SU-DHL-6 (cell line): ENCODE data around the gene CCDC40.

Experiments
- H2AFZ ChIP-seq: fragments of 200-600 bp; sonication (generic); 2 replicates; pipeline ENCODE4 v1.6.1; 2014; ENCODE audit warnings: low read depth, mild to moderate bottlenecking, moderate library complexity, mixed read lengths, antibody characterized with exemption, low read length; ENCODE audit not compliant: severe bottlenecking
- H3F3A ChIP-seq: fragments of 200-600 bp; shearing (Covaris generic); 2 replicates; pipeline ENCODE4 v1.6.0; 2016; ENCODE audit warnings: antibody characterized with exemption, mild to moderate bottlenecking; ENCODE audit not compliant: insufficient read depth
- H3K27ac ChIP-seq: fragments of 200-600 bp; sonication (generic); 2 replicates; pipeline ENCODE4 v1.5.1; 2016; ENCODE audit warnings: low read depth, mild to moderate bottlenecking, low read length, moderate library complexity, mixed read lengths
- H3K27me3 ChIP-seq: fragments of 200-600 bp; sonication (generic), shearing (Covaris generic); 2 replicates; pipeline ENCODE4 v1.6.0; 2014; ENCODE audit warnings: mild to moderate bottlenecking, low read length
- H3K36me3 ChIP-seq: fragments of 200-600 bp; sonication (generic); 2 replicates; pipeline ENCODE4 v1.6.1; 2014; ENCODE audit warnings: mild to moderate bottlenecking, low read length, mixed read lengths
- H3K4me2 ChIP-seq: fragments of 300-600, 200-600 bp; shearing (Covaris generic), sonication (generic); 2 replicates; pipeline ENCODE4 v1.6.0; 2014; ENCODE audit warnings: low read length, low read depth, mild to moderate bottlenecking; ENCODE audit not compliant: poor library complexity, severe bottlenecking
- H3K4me3 ChIP-seq: fragments of 200-600 bp; sonication (generic); 2 replicates; pipeline ENCODE4 v1.5.1; 2014; ENCODE audit warnings: antibody characterized with exemption, low read length, mild to moderate bottlenecking, mixed read lengths; ENCODE audit not compliant: insufficient read depth, poor library complexity, severe bottlenecking
- H3K79me2 ChIP-seq: fragments of 200-600 bp; sonication (generic); 2 replicates; pipeline ENCODE4 v1.6.1; 2014; ENCODE audit warnings: mild to moderate bottlenecking, low read length, moderate library complexity; ENCODE audit not compliant: insufficient read depth
- H3K9ac ChIP-seq: fragments of 200-600 bp; sonication (generic); 2 replicates; pipeline ENCODE4 v1.7.0; 2014; ENCODE audit warnings: mild to moderate bottlenecking, low read length
- H3K9me2 ChIP-seq: fragments of 200-600 bp; sonication (generic); replicated peaks from 2 replicates; pipeline ENCODE4 v1.6.1; 2014; ENCODE audit warnings: low read length; ENCODE audit not compliant: insufficient read depth
- H3K9me3 ChIP-seq: fragments of 200-600 bp; sonication (generic); 2 replicates; pipeline ENCODE4 v1.6.1; 2014; ENCODE audit warnings: low read length, mixed read lengths; ENCODE audit not compliant: insufficient read depth
- H4K20me1 ChIP-seq: fragments of 200-600 bp; sonication (generic); 2 replicates; pipeline ENCODE4 v1.6.1; 2014; ENCODE audit warnings: low read depth, mild to moderate bottlenecking, antibody characterized with exemption, low read length, moderate library complexity, mixed read lengths
- EZH2phosphoT487 ChIP-seq: fragments of 200-600 bp; sonication (generic), shearing (Covaris generic); conservative IDR thresholded peaks from 2 replicates; pipeline ENCODE4 v1.6.1; 2018; ENCODE audit warnings: mild to moderate bottlenecking, antibody characterized with exemption, low read length, moderate library complexity, mixed read lengths
- TF ChIP-seq, protein P1 (sequence below): fragments of 200-600 bp; sonication (generic); IDR thresholded peaks from one replicate; pipeline ENCODE4 v1.5.1; 2017; ENCODE audit warnings: antibody characterized with exemption, mild to moderate bottlenecking, low read length, moderate library complexity; ENCODE audit not compliant: insufficient read depth, poor library complexity, severe bottlenecking

Gene CCDC40

DNA sequence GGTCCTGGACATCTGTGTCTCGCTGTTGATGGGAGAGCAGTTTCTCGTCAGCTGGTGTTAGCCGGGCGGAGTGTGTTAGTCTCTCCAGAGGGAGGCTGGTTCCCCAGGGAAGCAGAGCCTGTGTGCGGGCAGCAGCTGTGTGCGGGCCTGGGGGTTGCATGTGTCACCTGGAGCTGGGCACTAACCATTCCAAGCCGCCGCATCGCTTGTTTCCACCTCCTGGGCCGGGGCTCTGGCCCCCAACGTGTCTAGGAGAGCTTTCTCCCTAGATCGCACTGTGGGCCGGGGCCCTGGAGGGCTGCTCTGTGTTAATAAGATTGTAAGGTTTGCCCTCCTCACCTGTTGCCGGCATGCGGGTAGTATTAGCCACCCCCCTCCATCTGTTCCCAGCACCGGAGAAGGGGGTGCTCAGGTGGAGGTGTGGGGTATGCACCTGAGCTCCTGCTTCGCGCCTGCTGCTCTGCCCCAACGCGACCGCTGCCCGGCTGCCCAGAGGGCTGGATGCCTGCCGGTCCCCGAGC lies 82.9 kb downstream of the CCDC40 start:
- no peak overlapping the region for H2AFZ ChIP-seq
- no peaks in the 10 kb centered on the region for H3K9me3 ChIP-seq
- H3F3A ChIP-seq, result no peaks in the 10 kb centered on the region
- no peak overlapping the region for H3K4me3 ChIP-seq
- no peaks in the 10 kb centered on the region for H4K20me1 ChIP-seq
- H3K27me3 ChIP-seq, result no peaks in the 10 kb centered on the region
- H3K36me3 ChIP-seq, result no peaks in the 10 kb centered on the region
- H3K79me2 ChIP-seq, result no peaks in the 10 kb centered on the region
- H3K9ac ChIP-seq, result no peak overlapping the region
- no peaks in the 10 kb centered on the region for H3K9me2 ChIP-seq
- no peak overlapping the region for H3K27ac ChIP-seq
- H3K4me2 ChIP-seq, result no peak overlapping the region
- TF ChIP-seq, protein P1, sequence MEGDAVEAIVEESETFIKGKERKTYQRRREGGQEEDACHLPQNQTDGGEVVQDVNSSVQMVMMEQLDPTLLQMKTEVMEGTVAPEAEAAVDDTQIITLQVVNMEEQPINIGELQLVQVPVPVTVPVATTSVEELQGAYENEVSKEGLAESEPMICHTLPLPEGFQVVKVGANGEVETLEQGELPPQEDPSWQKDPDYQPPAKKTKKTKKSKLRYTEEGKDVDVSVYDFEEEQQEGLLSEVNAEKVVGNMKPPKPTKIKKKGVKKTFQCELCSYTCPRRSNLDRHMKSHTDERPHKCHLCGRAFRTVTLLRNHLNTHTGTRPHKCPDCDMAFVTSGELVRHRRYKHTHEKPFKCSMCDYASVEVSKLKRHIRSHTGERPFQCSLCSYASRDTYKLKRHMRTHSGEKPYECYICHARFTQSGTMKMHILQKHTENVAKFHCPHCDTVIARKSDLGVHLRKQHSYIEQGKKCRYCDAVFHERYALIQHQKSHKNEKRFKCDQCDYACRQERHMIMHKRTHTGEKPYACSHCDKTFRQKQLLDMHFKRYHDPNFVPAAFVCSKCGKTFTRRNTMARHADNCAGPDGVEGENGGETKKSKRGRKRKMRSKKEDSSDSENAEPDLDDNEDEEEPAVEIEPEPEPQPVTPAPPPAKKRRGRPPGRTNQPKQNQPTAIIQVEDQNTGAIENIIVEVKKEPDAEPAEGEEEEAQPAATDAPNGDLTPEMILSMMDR, result no peak
- no peak for TF ChIP-seq EZH2phosphoT487

DNA sequence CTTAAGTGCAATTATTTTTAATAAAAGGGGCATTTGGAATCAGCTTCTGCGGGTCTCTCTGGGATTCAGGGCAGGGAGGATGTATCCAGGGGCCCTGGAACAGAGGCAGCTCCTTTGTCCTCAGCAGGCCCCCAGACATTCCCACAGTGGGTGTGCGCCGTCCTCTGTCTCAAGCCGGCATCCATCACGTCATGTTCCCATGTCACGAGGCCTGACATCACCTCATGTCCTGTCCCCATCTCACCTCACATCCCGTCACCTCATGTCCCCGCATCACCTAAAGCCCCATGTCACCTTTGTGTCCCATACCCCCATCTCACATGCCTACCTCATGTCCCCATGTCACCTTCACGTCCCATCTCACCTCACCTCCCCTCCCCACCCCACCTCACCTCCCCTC lies 83.4 kb downstream of the CCDC40 start:
- no peaks in the 10 kb centered on the region for H3F3A ChIP-seq
- H3K27me3 ChIP-seq, result no peaks in the 10 kb centered on the region
- no peaks in the 10 kb centered on the region for H3K9me3 ChIP-seq
- H2AFZ ChIP-seq, result no peak overlapping the region
- H3K4me2 ChIP-seq, result no peak overlapping the region
- no peaks in the 10 kb centered on the region for H3K9me2 ChIP-seq
- H4K20me1 ChIP-seq, result no peaks in the 10 kb centered on the region
- no peak overlapping the region for H3K27ac ChIP-seq
- no peaks in the 10 kb centered on the region for H3K36me3 ChIP-seq
- no peak overlapping the region for H3K4me3 ChIP-seq
- no peaks in the 10 kb centered on the region for H3K79me2 ChIP-seq
- H3K9ac ChIP-seq, result no peak overlapping the region
- no peak for TF ChIP-seq EZH2phosphoT487
- TF ChIP-seq, protein P1, result no peak

DNA sequence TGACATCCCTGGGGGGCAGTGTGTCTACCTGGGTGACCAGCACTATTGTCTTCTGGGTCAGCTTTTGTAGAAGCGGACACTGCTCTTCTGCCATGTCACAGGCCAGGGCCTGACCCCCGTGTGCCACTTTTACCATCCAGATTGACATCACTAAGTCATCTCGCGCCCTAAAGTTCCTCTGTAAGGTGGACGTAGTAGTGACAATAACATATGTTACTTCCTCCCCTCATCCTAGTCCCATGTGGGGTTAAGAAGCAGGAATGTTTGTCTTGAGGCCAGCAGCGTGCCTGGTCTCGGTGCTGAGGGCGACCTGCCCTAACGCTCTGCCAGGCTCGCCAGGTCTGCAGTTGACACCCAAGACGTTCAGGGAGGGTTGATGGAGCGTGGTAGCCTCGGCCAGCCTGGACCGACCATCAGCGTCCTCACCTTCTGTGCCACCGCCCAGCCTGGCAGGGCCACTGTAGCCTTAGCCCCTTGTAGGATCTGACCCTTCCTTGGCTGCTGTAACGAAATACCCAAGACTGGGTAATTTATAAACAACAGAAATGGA lies 85.7 kb downstream of the CCDC40 start:
- H3K9me2 ChIP-seq, result no peaks in the 10 kb centered on the region
- H3K9ac ChIP-seq, result no peak overlapping the region
- no peak overlapping the region for H3K27ac ChIP-seq

More for the DNA sequence above, 85.7 kb downstream of the CCDC40 start:
- no peaks in the 10 kb centered on the region for H3F3A ChIP-seq
- no peak overlapping the region for H3K4me2 ChIP-seq
- no peaks in the 10 kb centered on the region for H3K36me3 ChIP-seq
- H3K27me3 ChIP-seq, result no peaks in the 10 kb centered on the region
- TF ChIP-seq, protein P1, result no peak
- no peak for TF ChIP-seq EZH2phosphoT487
- no peaks in the 10 kb centered on the region for H3K9me3 ChIP-seq
- H3K4me3 ChIP-seq, result no peak overlapping the region
- H2AFZ ChIP-seq, result no peak overlapping the region
- H4K20me1 ChIP-seq, result no peaks in the 10 kb centered on the region
- no peaks in the 10 kb centered on the region for H3K79me2 ChIP-seq
